Esophagus squamous epithelium (tissue), 4 donors: ENCODE data around the gene MID1IP1.

Source experiments
- POLR2A ChIP-seq, 4 donors: fragments of 450-650 bp; IDR thresholded peaks; one replicate each; pipeline ENCODE4 v1.6.1; 2017; ENCODE audit warnings: antibody characterized with exemption in 4 of 4, mild to moderate bottlenecking in 4 of 4, moderate library complexity in 3 of 4
- TF ChIP-seq, protein P1 (sequence below), 6 experiments: fragments of 450-650 bp in 4 of 6; fragments of 200-600 bp in 2 of 6; sonication (generic) in 2 of 6; IDR thresholded peaks; one replicate each; pipeline ENCODE4 v1.5.1; 2016 to 2019; ENCODE audit warnings: antibody characterized with exemption in 6 of 6, mild to moderate bottlenecking in 4 of 6, moderate library complexity in 4 of 6

DNA sequence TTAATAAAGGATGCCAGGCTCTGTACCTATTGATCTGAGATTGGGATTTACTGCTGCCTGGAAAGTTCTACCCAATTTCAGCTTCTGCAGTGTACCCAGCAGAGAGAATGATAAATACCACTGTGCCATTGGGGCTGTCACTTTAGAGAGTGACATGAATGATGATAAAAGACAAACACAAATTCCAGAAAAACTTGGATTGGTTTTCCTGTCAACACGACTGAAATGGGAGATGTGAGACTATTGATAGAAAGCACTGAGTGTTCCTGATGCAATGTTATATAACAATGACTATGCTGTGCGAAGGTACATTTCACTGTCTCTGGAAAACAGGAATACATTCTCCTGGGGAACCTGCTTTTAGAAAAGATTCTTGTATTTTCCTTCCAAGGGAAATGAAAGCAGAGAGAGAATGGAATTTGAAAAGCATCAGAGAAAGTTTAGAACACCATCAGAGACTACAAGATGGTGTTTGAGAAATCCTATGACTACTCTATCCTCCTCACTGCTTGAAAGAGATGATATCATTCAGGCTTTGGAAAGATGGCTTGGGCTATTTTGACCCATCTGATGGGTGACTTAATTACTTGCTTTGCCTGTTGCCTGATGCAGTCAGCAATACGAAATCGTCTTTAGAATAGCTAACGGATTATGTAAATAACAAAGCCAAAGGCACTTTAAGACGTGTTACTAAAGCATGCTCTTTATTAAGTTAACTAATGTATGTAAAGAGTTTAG is 49.7 kb downstream of the MID1IP1 start:
- TF ChIP-seq, protein P1, sequence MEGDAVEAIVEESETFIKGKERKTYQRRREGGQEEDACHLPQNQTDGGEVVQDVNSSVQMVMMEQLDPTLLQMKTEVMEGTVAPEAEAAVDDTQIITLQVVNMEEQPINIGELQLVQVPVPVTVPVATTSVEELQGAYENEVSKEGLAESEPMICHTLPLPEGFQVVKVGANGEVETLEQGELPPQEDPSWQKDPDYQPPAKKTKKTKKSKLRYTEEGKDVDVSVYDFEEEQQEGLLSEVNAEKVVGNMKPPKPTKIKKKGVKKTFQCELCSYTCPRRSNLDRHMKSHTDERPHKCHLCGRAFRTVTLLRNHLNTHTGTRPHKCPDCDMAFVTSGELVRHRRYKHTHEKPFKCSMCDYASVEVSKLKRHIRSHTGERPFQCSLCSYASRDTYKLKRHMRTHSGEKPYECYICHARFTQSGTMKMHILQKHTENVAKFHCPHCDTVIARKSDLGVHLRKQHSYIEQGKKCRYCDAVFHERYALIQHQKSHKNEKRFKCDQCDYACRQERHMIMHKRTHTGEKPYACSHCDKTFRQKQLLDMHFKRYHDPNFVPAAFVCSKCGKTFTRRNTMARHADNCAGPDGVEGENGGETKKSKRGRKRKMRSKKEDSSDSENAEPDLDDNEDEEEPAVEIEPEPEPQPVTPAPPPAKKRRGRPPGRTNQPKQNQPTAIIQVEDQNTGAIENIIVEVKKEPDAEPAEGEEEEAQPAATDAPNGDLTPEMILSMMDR (IDR thresholded peaks at IDR 0.05) = no peak
- no peak for TF ChIP-seq POLR2A (IDR thresholded peaks at IDR 0.05)
